HEK293 (cell line): ENCODE measurements around the gene MUC7.
"Not testable (repeated sequence)": the region's sequence is repeated elsewhere in the genome, so short reads cannot be mapped to it uniquely, and the experiment has no call there.

Source experiments
- CTCF ChIA-PET: fragments of 350-600 bp; formaldehyde crosslinking; extraction: SDS; loops from one replicate; lab custom pipeline; 2021; ENCODE audit warnings: antibody characterized with exemption; lab: Yijun Ruan, JAX
- POLR2A ChIA-PET: fragments of 300-600 bp; formaldehyde crosslinking; extraction: SDS; loops from one replicate; lab custom pipeline; 2020; ENCODE audit warnings: antibody characterized with exemption, inconsistent platforms; lab: Yijun Ruan, JAX
- H3K27ac ChIP-seq: fragments of 200-500 bp; sonication (Bioruptor generic); 2 replicates; pipeline ENCODE4 v1.5.1; 2014; ENCODE audit warnings: low read depth, low read length, control low read depth, inconsistent platforms; ENCODE audit errors: extremely low read depth
- H3K36me3 ChIP-seq, 2 experiments: fragments of 200-500 bp in 1 of 2; sonication (Bioruptor generic) in 1 of 2; 1 replicate in 1 of 2; 2 replicates in 1 of 2; pipeline ENCODE4 v1.5.1; 2014 to 2017; ENCODE audit warnings: inconsistent platforms in 2 of 2, low read length in 2 of 2; ENCODE audit not compliant: control insufficient read depth in 2 of 2, insufficient read depth in 1 of 2
- H3K4me1 ChIP-seq: fragments of 200-500 bp; sonication (Bioruptor generic); 2 replicates; pipeline ENCODE4 v1.5.1; 2014; ENCODE audit warnings: mild to moderate bottlenecking, low read length, inconsistent platforms; ENCODE audit not compliant: control insufficient read depth, insufficient read depth
- H3K4me3 ChIP-seq: 2 replicates; pipeline ENCODE4 v1.5.1; 2011; ENCODE audit warnings: low read depth, mild to moderate bottlenecking, control low read depth, low read length, moderate library complexity
- H3K9me3 ChIP-seq: fragments of 200-500 bp; sonication (Bioruptor generic); 2 replicates; pipeline ENCODE4 v1.5.1; 2014; ENCODE audit warnings: low read depth, low read length, inconsistent platforms; ENCODE audit not compliant: control insufficient read depth, insufficient read depth
- ELK4 ChIP-seq: IDR thresholded peaks from 2 replicates; pipeline ENCODE4 v1.6.1; 2011; ENCODE audit warnings: mild to moderate bottlenecking, low read depth, low read length, borderline replicate concordance
- HIC1 ChIP-seq: fragments of 450-650 bp; formaldehyde crosslinking; IDR thresholded peaks from 2 replicates; pipeline ENCODE4 v1.5.1; 2016; ENCODE audit warnings: missing biosample characterization, missing genetic modification characterization
- KLF1 ChIP-seq: fragments of 450-650 bp; formaldehyde crosslinking; IDR thresholded peaks from 2 replicates; pipeline ENCODE4 v1.5.1; 2016; ENCODE audit warnings: missing biosample characterization, missing genetic modification characterization
- MEIS1 ChIP-seq: sonication (generic); formaldehyde crosslinking; IDR thresholded peaks from 2 replicates; pipeline ENCODE4 v1.8.1; 2022; ENCODE audit warnings: missing genetic modification reagents, mild to moderate bottlenecking, borderline replicate concordance
- OSR2 ChIP-seq: fragments of 450-650 bp; formaldehyde crosslinking; IDR thresholded peaks from 2 replicates; pipeline ENCODE4 v1.5.1; 2016; ENCODE audit warnings: missing biosample characterization, missing genetic modification characterization
- ZBTB21 ChIP-seq: fragments of 450-650 bp; formaldehyde crosslinking; IDR thresholded peaks from 2 replicates; pipeline ENCODE4 v1.5.1; 2017; ENCODE audit warnings: missing biosample characterization, missing genetic modification characterization
- ZEB2 ChIP-seq: fragments of 450-650 bp; formaldehyde crosslinking; IDR thresholded peaks from 2 replicates; pipeline ENCODE4 v1.5.1; 2016; ENCODE audit warnings: missing biosample characterization, missing genetic modification characterization
- ZNF175 ChIP-seq: fragments of 450-650 bp; formaldehyde crosslinking; IDR thresholded peaks from 2 replicates; pipeline ENCODE4 v1.5.1; 2016; ENCODE audit warnings: missing biosample characterization, missing genetic modification characterization
- ZNF202 ChIP-seq: fragments of 450-650 bp; formaldehyde crosslinking; IDR thresholded peaks from 2 replicates; pipeline ENCODE4 v1.5.1; 2016; ENCODE audit warnings: missing biosample characterization, missing genetic modification characterization, borderline replicate concordance
- ZNF391 ChIP-seq: fragments of 450-650 bp; formaldehyde crosslinking; IDR thresholded peaks from 2 replicates; pipeline ENCODE4 v1.5.1; 2016; ENCODE audit warnings: low read depth, missing biosample characterization, missing genetic modification characterization, borderline replicate concordance
- ZNF423 ChIP-seq: fragments of 450-650 bp; formaldehyde crosslinking; IDR thresholded peaks from 2 replicates; pipeline ENCODE4 v1.5.1; 2016; ENCODE audit warnings: missing biosample characterization, missing genetic modification characterization
- ZNF600 ChIP-seq: fragments of 450-650 bp; formaldehyde crosslinking; IDR thresholded peaks from 2 replicates; pipeline ENCODE4 v1.5.1; 2016; ENCODE audit warnings: missing biosample characterization, missing genetic modification characterization
- ZNF639 ChIP-seq: fragments of 450-650 bp; formaldehyde crosslinking; IDR thresholded peaks from 2 replicates; pipeline ENCODE4 v1.5.1; 2016; ENCODE audit warnings: missing biosample characterization, missing genetic modification characterization
- ZNF658 ChIP-seq: fragments of 450-650 bp; formaldehyde crosslinking; IDR thresholded peaks from 2 replicates; pipeline ENCODE4; 2016; ENCODE audit warnings: missing biosample characterization, missing genetic modification characterization
- TF ChIP-seq, protein P1 (sequence below): fragments of 450-650 bp; formaldehyde crosslinking; IDR thresholded peaks from 2 replicates; pipeline ENCODE4 v1.5.1; 2016; ENCODE audit warnings: missing biosample characterization, missing genetic modification characterization
- TF ChIP-seq, protein P2 (sequence below): fragments of 450-650 bp; formaldehyde crosslinking; IDR thresholded peaks from 2 replicates; pipeline ENCODE4 v1.5.1; 2017; ENCODE audit warnings: missing biosample characterization, missing genetic modification characterization
- TF ChIP-seq, protein P3 (sequence below): fragments of 450-650 bp; formaldehyde crosslinking; IDR thresholded peaks from 2 replicates; pipeline ENCODE4 v1.5.1; 2016; ENCODE audit warnings: missing biosample characterization, missing genetic modification characterization

Gene MUC7

DNA sequence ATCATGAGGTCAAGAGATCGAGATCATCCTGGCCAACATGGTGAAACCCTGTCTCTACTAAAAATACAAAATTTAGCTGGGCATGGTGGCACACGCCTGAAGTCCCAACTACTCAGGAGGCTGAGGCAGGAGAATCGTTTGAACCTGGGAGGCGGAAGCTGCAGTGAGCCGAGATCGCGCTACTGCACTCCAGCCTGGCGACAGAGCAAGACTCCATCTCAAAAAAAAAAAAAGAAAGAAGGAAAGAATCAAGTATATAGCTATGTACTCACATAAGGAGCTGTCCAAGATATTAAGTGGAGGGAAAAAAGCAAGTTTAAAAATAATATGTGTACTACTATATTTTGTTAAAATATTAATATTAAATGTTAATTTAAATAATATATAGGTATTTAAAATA lies 29.8 kb downstream of the MUC7 start:
- CTCF ChIA-PET = interaction anchor here (1.5 kb wide), 1 partner anchor 58 kb away, joined by 4 read pairs; no protein-coding TSS in a partner anchor
- H3K36me3 ChIP-seq, H3K27ac ChIP-seq, POLR2A ChIA-PET, H3K9me3 ChIP-seq, H3K4me3 ChIP-seq, H3K4me1 ChIP-seq: not testable (repeated sequence)
- TF ChIP-seq, protein P1, sequence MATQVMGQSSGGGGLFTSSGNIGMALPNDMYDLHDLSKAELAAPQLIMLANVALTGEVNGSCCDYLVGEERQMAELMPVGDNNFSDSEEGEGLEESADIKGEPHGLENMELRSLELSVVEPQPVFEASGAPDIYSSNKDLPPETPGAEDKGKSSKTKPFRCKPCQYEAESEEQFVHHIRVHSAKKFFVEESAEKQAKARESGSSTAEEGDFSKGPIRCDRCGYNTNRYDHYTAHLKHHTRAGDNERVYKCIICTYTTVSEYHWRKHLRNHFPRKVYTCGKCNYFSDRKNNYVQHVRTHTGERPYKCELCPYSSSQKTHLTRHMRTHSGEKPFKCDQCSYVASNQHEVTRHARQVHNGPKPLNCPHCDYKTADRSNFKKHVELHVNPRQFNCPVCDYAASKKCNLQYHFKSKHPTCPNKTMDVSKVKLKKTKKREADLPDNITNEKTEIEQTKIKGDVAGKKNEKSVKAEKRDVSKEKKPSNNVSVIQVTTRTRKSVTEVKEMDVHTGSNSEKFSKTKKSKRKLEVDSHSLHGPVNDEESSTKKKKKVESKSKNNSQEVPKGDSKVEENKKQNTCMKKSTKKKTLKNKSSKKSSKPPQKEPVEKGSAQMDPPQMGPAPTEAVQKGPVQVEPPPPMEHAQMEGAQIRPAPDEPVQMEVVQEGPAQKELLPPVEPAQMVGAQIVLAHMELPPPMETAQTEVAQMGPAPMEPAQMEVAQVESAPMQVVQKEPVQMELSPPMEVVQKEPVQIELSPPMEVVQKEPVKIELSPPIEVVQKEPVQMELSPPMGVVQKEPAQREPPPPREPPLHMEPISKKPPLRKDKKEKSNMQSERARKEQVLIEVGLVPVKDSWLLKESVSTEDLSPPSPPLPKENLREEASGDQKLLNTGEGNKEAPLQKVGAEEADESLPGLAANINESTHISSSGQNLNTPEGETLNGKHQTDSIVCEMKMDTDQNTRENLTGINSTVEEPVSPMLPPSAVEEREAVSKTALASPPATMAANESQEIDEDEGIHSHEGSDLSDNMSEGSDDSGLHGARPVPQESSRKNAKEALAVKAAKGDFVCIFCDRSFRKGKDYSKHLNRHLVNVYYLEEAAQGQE = peak; percentile 92

DNA sequence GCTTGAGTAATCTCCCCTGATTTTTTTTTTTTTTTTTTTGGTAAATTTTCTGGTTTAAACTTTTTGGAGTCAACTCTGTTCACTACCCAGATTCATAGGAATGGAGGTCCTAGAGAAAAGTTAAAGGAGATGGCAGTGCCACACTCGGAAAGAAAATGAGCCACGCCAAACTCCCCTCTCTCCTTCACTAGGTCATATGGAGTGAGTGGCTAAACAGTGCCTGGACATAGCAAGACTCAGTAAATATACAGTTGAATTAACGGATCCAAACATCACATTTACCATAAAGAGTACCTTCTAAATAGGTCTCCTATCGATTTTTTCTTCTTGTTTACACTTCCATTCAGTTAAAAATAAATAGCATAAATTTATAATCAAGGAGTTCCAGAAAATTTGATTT lies 32.7 kb downstream of the MUC7 start:
- CTCF ChIA-PET = interaction anchor here (0.6 to 1.3 kb wide), 11 partner anchors 14 to 912 kb away, joined by 3 to 4 read pairs (median 4); partner anchors contain the start of gene OPRPN
- POLR2A ChIA-PET = no interaction called here

More for the DNA sequence above, 32.7 kb downstream of the MUC7 start:
- H3K4me1 ChIP-seq = no peaks in the 10 kb centered on the region
- TF ChIP-seq ZNF600 (tag by site-specific recombination) (no peak), ELK4 (no peak), ZNF658 (tag by site-specific recombination) (no peak), ZNF202 (tag by site-specific recombination) (no peak), ZNF639 (tag by site-specific recombination) (no peak), ZNF391 (tag by site-specific recombination) (no peak), HIC1 (tag by site-specific recombination) (no peak), ZBTB21 (tag by site-specific recombination) (no peak), ZNF423 (no peak), ZEB2 (tag by site-specific recombination) (no peak), OSR2 (tag by site-specific recombination) (no peak), KLF1 (tag by site-specific recombination) (no peak), ZNF175 (tag by site-specific recombination) (no peak), MEIS1 (CRISPR knock-in tag) (no peak)
- TF ChIP-seq, protein P2, sequence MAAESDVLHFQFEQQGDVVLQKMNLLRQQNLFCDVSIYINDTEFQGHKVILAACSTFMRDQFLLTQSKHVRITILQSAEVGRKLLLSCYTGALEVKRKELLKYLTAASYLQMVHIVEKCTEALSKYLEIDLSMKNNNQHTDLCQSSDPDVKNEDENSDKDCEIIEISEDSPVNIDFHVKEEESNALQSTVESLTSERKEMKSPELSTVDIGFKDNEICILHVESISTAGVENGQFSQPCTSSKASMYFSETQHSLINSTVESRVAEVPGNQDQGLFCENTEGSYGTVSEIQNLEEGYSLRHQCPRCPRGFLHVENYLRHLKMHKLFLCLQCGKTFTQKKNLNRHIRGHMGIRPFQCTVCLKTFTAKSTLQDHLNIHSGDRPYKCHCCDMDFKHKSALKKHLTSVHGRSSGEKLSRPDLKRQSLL (tag by site-specific recombination) = no peak
- TF ChIP-seq, protein P3, sequence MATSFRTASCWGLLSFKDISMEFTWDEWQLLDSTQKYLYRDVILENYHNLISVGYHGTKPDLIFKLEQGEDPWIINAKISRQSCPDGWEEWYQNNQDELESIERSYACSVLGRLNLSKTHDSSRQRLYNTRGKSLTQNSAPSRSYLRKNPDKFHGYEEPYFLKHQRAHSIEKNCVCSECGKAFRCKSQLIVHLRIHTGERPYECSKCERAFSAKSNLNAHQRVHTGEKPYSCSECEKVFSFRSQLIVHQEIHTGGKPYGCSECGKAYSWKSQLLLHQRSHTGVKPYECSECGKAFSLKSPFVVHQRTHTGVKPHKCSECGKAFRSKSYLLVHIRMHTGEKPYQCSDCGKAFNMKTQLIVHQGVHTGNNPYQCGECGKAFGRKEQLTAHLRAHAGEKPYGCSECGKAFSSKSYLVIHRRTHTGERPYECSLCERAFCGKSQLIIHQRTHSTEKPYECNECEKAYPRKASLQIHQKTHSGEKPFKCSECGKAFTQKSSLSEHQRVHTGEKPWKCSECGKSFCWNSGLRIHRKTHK (tag by site-specific recombination) = no peak
- TF ChIP-seq, all 188 proteins: peak for 0
- Histone ChIP-seq H3K4me3 (no peak overlapping the region), H3K9me3 (no peaks in the 10 kb centered on the region), H3K36me3 (no peaks in the 10 kb centered on the region), H3K27ac (no peak overlapping the region)
